Coronary artery (tissue), 2 donors: ENCODE results near the gene SLC8A3.

Experiments used
- DNase-seq: peaks from one replicate; pipeline ENCODE4 v3.0.0-alpha.2; 2017; ENCODE audit warnings: low spot score
- H3K27ac ChIP-seq, 2 donors: fragments of 200-600 bp; sonication (generic); one replicate each; pipeline ENCODE4 v1.5.1; 2016 to 2019
- H3K4me3 ChIP-seq: fragments of 200-600 bp; sonication (generic); 2 replicates; pipeline ENCODE4 v1.5.1; 2016; ENCODE audit warnings: mild to moderate bottlenecking, moderate library complexity
- TF ChIP-seq, protein P1 (sequence below): fragments of 200-600 bp; sonication (generic); IDR thresholded peaks from one replicate; pipeline ENCODE4 v1.5.1; 2019; ENCODE audit warnings: antibody characterized with exemption

The SLC8A3 gene

DNA sequence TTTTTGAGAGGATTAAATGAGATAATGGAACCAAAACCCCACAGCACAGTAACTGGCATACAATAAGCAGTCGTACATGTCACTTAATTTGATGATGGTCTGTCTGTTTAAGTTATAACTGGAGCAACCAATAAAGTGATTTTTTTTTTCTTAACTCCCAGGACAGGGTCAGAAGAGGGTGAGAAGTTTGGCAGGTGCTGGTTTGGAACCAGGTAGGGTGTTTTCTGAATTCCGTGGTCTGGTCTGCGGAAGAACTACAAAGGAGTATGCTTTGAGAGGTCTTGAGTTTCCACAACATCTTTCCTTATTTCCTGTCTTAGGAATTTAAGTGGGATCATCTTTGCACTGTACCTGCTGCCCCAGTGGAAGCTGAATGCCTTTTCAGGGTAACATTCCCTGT lies 111.7 kb downstream of the SLC8A3 start:
- TF ChIP-seq, protein P1, sequence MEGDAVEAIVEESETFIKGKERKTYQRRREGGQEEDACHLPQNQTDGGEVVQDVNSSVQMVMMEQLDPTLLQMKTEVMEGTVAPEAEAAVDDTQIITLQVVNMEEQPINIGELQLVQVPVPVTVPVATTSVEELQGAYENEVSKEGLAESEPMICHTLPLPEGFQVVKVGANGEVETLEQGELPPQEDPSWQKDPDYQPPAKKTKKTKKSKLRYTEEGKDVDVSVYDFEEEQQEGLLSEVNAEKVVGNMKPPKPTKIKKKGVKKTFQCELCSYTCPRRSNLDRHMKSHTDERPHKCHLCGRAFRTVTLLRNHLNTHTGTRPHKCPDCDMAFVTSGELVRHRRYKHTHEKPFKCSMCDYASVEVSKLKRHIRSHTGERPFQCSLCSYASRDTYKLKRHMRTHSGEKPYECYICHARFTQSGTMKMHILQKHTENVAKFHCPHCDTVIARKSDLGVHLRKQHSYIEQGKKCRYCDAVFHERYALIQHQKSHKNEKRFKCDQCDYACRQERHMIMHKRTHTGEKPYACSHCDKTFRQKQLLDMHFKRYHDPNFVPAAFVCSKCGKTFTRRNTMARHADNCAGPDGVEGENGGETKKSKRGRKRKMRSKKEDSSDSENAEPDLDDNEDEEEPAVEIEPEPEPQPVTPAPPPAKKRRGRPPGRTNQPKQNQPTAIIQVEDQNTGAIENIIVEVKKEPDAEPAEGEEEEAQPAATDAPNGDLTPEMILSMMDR, result no peak
- DNase-seq, result no peak
- Histone ChIP-seq H3K4me3 (no peak overlapping the region), H3K27ac (no peak overlapping the region)

DNA sequence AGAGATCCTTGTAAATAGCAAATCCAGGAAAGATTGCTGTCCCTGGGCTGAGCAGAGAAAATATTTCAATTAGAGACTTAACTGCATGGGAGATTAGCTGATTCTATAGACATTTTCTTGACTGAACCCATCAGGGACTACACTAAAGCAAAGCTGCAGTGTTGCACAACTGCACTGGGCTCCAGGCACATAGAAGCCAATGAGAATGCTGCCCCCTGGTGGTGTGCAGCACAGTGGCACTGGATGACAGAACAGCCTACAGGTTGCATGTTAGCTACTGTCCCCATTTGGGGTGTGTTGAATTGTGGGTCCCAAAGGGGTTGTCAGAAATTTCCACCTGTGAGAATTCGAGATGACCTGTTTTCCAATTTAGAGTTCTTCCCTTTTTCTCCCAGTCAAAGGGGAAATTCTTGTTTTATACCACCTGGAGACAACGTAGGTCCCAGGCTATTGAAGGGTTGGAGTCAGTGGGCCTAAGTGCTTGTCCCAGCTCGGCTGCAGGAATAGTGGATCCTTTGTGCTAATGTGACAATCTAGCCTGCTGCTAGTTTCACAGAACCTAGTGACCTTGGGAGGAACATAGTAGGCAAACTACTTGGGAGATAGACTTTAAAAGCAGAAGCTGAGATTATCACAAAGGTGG lies 114.7 kb downstream of the SLC8A3 start:
- no peak for DNase-seq
- Histone ChIP-seq H3K27ac (no peak overlapping the region), H3K4me3 (no peak overlapping the region)
- TF ChIP-seq, protein P1, result peak; percentile 35

DNA sequence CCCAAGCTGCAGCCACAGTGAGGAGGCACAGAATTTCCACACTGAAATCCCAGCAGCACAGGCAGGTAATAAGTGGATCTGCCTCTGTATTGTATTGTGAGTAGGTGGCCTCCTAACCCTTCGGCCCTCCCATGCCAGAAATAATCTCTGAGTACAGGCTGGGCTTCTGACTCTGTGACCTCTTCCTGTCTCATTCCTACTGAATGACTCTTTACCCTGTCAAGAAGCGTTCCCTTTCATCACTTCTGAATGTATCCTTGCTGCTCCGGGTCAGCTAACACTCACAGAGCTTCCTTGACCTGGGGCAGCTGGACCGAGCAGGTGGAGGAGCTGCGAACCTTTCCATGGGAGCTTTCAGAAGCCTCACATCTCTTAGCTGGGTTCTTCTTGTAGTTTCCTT lies 119.6 kb downstream of the SLC8A3 start:
- Histone ChIP-seq H3K4me3 (no peak overlapping the region), H3K27ac (no peak overlapping the region)
- TF ChIP-seq, protein P1, result no peak
- DNase-seq, result no peak

DNA sequence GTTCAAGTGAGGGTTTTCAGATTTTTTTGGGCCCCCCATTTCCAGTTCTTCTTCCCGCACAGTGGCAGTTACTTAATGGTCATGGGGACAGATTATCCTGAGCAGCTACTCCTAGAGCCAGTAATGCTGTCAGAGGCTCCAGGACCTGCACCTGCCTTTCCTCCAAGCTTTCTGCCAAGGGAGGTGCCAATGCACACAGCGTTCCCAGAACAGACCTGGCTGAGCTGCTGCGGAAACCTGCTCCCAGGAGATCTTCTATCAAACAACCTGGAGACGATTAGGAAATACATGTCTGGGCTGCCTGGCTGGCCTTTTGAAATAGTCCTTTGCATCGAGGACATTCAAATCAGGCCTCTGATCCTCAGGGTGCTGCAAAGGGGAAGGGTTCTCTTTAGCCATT lies 120.9 kb downstream of the SLC8A3 start:
- no peak overlapping the region for H3K4me3 ChIP-seq
- H3K27ac ChIP-seq, result no peak overlapping the region
- no peak for DNase-seq
- TF ChIP-seq, protein P1, result no peak

DNA sequence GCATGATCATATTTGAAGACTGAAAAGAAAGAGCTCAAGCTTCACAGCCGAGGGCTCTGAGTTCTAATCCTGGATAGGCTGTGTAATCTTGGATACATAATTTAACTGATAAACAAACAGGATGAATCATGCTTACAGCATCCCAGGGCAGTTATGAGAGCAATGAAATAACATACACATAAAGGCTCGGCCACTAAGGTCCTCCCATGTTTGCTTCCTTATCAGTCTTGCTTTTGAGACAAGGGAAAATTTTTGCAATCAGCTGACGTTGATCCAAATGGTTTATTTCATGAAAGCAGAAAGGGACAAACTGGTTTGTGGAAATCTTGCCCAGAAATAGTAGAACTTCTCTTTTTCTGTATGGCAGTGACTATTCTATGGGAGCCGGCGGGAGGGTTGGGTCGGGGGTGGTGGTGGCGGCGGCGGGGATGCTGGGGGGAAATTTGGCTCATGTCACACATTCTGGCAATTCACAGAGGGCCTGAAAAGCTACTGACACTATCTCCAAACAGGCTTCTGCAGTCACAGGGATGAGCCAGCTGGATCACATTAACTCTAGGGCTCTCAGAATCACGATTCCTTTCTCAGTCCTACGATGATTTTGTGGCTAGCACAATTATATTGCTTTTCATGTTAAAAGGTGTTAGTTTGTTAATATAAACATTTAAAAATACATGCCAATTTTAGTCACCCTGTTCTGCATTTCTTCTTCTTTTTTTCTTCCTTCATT lies 124.5 kb downstream of the SLC8A3 start:
- TF ChIP-seq, protein P1, result no peak
- DNase-seq, result no peak
- Histone ChIP-seq H3K27ac (no peak overlapping the region), H3K4me3 (no peak overlapping the region)

DNA sequence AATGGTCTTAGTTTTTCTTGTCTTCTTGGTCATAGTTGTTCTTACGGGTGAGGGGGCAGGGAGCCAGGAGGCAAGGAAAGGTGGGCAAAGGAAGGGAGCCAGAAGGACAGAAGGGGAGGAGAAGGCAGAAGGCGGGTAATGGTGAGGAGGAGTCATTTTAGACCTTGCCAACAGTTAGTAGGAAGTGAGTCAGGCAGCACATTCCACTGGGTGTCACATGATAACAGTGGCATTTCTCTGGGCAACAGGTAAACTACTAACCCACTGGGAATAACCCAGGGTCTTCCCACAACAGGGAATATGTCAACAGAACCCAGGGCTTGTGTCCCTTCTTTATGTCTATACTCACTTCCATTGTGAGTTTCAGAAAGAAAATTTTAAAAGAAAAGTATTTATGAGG lies 127.6 kb downstream of the SLC8A3 start:
- Histone ChIP-seq H3K4me3 (no peak overlapping the region), H3K27ac (no peak overlapping the region)
- no peak for DNase-seq
- TF ChIP-seq, protein P1, result no peak

DNA sequence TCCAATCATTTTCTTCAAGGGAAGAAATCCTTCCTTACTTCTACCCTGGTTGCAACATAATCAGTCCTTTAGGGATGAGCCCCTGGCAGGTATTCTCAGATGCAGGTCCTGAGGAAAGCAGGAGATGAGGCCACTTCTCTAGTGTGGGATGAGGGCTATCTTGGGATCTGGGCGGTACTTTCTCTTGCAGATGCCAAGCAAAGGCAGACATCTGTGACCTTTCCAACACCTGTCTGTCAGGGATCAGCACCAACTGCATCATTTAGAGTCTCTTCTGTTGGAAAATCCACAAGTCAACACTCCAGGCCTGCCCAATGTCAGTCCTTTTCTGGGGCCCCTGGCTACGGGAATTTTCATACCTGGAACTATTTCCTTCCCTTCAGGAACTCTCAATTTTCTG lies 129.2 kb downstream of the SLC8A3 start:
- Histone ChIP-seq H3K27ac (no peak overlapping the region), H3K4me3 (no peak overlapping the region)
- TF ChIP-seq, protein P1, result no peak
- DNase-seq, result no peak
